ENCODE measurements around the gene REEP3. TPM values are rescaled to one million over a fixed set of nuclear protein-coding genes. Genes with fewer than 3 reads are reported as not detected.

Gene REEP3
- total RNA-seq, 1 donor from 2014 or later = 33.1 TPM

- TF ChIP-seq CTCF (IDR thresholded peaks at IDR 0.05; ENCODE audit: unreplicated experiment) = no peak
- DNase-seq (ENCODE audit: low spot score in 2 of 2, unreplicated experiment in 2 of 2) = no peak
- Mint-ChIP-seq H3K36me3 (peaks cover 12% of the 10 kb centered on the region), H3K4me1 (peaks cover 20% of the 10 kb centered on the region), H3K27ac (peak overlapping the region; percentile 26), H3K9me3 (peaks cover 6% of the 10 kb centered on the region), H3K27me3 (ENCODE audit: low read depth) (no peaks in the 10 kb centered on the region), H3K4me3 (no peak overlapping the region)
Measured at GRCh38 chr10:63542835-63543575, 21.8 kb downstream of the REEP3 start.

- peaks cover 20% of the 10 kb centered on the region for H3K4me1 Mint-ChIP-seq
- TF ChIP-seq CTCF (IDR thresholded peaks at IDR 0.05; ENCODE audit: unreplicated experiment) = no peak
- no peak for DNase-seq (ENCODE audit: low spot score in 2 of 2, unreplicated experiment in 2 of 2)
- H3K36me3 Mint-ChIP-seq = peaks cover 12% of the 10 kb centered on the region
- H3K9me3 Mint-ChIP-seq = peaks cover 6% of the 10 kb centered on the region
- no peak overlapping the region for H3K4me3 Mint-ChIP-seq
- H3K27me3 Mint-ChIP-seq (ENCODE audit: low read depth) = no peaks in the 10 kb centered on the region
- no peak overlapping the region for H3K27ac Mint-ChIP-seq
Measured at GRCh38 chr10:63543576-63543962, 22.4 kb downstream of the REEP3 start.

- H3K4me3 Mint-ChIP-seq = no peak overlapping the region
- H3K9me3 Mint-ChIP-seq = peaks cover 6% of the 10 kb centered on the region
- no peaks in the 10 kb centered on the region for H3K27me3 Mint-ChIP-seq (ENCODE audit: low read depth)
- H3K4me1 Mint-ChIP-seq = peaks cover 21% of the 10 kb centered on the region
- H3K27ac Mint-ChIP-seq = peak overlapping the region; percentile 54
- H3K36me3 Mint-ChIP-seq = peaks cover 14% of the 10 kb centered on the region
- no peak for TF ChIP-seq CTCF (IDR thresholded peaks at IDR 0.05; ENCODE audit: unreplicated experiment)
- no peak for DNase-seq (ENCODE audit: low spot score in 2 of 2, unreplicated experiment in 2 of 2)
Measured at GRCh38 chr10:63544418-63544817, 23.2 kb downstream of the REEP3 start.

GRCh38 chr10:63547628-63548360 is 26.6 kb downstream of the REEP3 start:
- no peak for DNase-seq (ENCODE audit: low spot score in 2 of 2, unreplicated experiment in 2 of 2)
- H3K4me1 Mint-ChIP-seq = peaks cover 17% of the 10 kb centered on the region
- no peak overlapping the region for H3K4me3 Mint-ChIP-seq
- no peak for TF ChIP-seq CTCF (IDR thresholded peaks at IDR 0.05; ENCODE audit: unreplicated experiment)
- no peak overlapping the region for H3K27ac Mint-ChIP-seq
- peaks cover 15% of the 10 kb centered on the region for H3K36me3 Mint-ChIP-seq
- H3K27me3 Mint-ChIP-seq (ENCODE audit: low read depth) = no peaks in the 10 kb centered on the region
- peaks cover 6% of the 10 kb centered on the region for H3K9me3 Mint-ChIP-seq

- Mint-ChIP-seq H3K4me3 (no peak overlapping the region), H3K27me3 (ENCODE audit: low read depth) (no peaks in the 10 kb centered on the region), H3K9me3 (peaks cover 9% of the 10 kb centered on the region), H3K36me3 (peaks cover 21% of the 10 kb centered on the region), H3K27ac (no peak overlapping the region), H3K4me1 (peaks cover 15% of the 10 kb centered on the region)
- no peak for DNase-seq (ENCODE audit: low spot score in 2 of 2, unreplicated experiment in 2 of 2)
- TF ChIP-seq CTCF (IDR thresholded peaks at IDR 0.05; ENCODE audit: unreplicated experiment) = no peak
Measured at GRCh38 chr10:63548860-63549259, 27.7 kb downstream of the REEP3 start.

Data from mesothelial cell of epicardium (in vitro differentiated cells).